Endothelial cell of umbilical vein (primary cell): ENCODE measurements around the gene ZNF438. TPM values are rescaled to one million over a fixed set of nuclear protein-coding genes. Genes with fewer than 3 reads are reported as not detected.

Source experiments
- BruUV-seq: library from RNA; stranded (reverse); fragments of 400-500 nt; replicated peaks from 2 replicates; lab custom pipeline; 2021; lab: Mats Ljungman, UMichigan
- CTCF ChIA-PET: fragments of 300-600, 350-600 bp; sonication (Branson Sonifier 250); formaldehyde crosslinking; loops from one replicate; lab custom pipeline; 2021; ENCODE audit warnings: antibody characterized with exemption, inconsistent platforms; lab: Charles Lee
- POLR2A ChIA-PET: fragments of 300-600, 350-600 bp; sonication (Branson Sonifier 250); formaldehyde crosslinking; loops from one replicate; lab custom pipeline; 2021; ENCODE audit warnings: antibody characterized with exemption, inconsistent platforms; lab: Charles Lee
- DNase-seq: peaks from one replicate; pipeline ENCODE4 v3.0.0-alpha.2; 2011; ENCODE audit warnings: low read depth, low spot score
- FAIRE-seq: peaks from 2 replicates; lab custom pipeline; 2011; peaks lifted over from hg19 to GRCh38; lab: Jason Lieb, UNC
- H2AFZ ChIP-seq: 2 replicates; pipeline ENCODE4 v1.6.0; 2012; ENCODE audit warnings: low read depth, low read length, control low read depth, inconsistent platforms
- H3K27ac ChIP-seq: 2 replicates; pipeline ENCODE4 v1.5.1; 2011; ENCODE audit warnings: low read depth, mild to moderate bottlenecking, control low read depth, low read length, moderate library complexity; ENCODE audit not compliant: insufficient read depth
- H3K27me3 ChIP-seq, 2 experiments: 2 replicates each; pipeline versions ENCODE4 v1.6.0 to v1.6.1; 2011; ENCODE audit warnings: low read length in 2 of 2, mixed read lengths in 1 of 2; ENCODE audit not compliant: control insufficient read depth in 2 of 2, insufficient read depth in 2 of 2
- H3K36me3 ChIP-seq, 2 experiments: 2 replicates in 1 of 2; 3 replicates in 1 of 2; pipeline ENCODE4 v1.5.1; 2011; ENCODE audit warnings: low read length in 2 of 2, mild to moderate bottlenecking in 1 of 2, moderate library complexity in 1 of 2; ENCODE audit not compliant: control insufficient read depth in 2 of 2, insufficient read depth in 2 of 2; ENCODE audit errors: extremely low read depth in 1 of 2
- H3K4me1 ChIP-seq: 3 replicates; pipeline ENCODE4 v1.5.1; 2011; ENCODE audit warnings: mild to moderate bottlenecking, low read length; ENCODE audit not compliant: control insufficient read depth, insufficient read depth; ENCODE audit errors: extremely low read depth
- H3K4me2 ChIP-seq: 2 replicates; pipeline ENCODE4 v1.6.1; 2011; ENCODE audit warnings: low read length, control low read depth, mixed read lengths; ENCODE audit not compliant: insufficient read depth
- H3K4me3 ChIP-seq, 3 experiments: fragments of 200-600 bp in 1 of 3; sonication (generic), shearing (Covaris generic) in 1 of 3; replicated peaks in 1 of 3; 2 replicates each; pipeline ENCODE4 v1.5.1; 2011 to 2016; ENCODE audit warnings: control low read depth in 3 of 3, low read length in 3 of 3, mild to moderate bottlenecking in 2 of 3, inconsistent platforms in 1 of 3, low read depth in 1 of 3, moderate library complexity in 1 of 3; ENCODE audit not compliant: insufficient read depth in 1 of 3
- H3K79me2 ChIP-seq: 2 replicates; pipeline ENCODE4 v1.6.0; 2012; ENCODE audit warnings: low read length, inconsistent platforms; ENCODE audit not compliant: control insufficient read depth, insufficient read depth
- H3K9ac ChIP-seq: replicated peaks from 2 replicates; pipeline ENCODE3; 2011; ENCODE audit warnings: low read length, control low read depth; ENCODE audit not compliant: insufficient read depth; ENCODE audit errors: extremely low read depth
- H3K9me1 ChIP-seq: replicated peaks from 3 replicates; pipeline ENCODE4 v1.6.0; 2011; ENCODE audit warnings: mild to moderate bottlenecking, low read length; ENCODE audit not compliant: control insufficient read depth, insufficient read depth; ENCODE audit errors: extremely low read depth
- H3K9me3 ChIP-seq: replicated peaks from 2 replicates; pipeline ENCODE4 v1.5.1; 2012; ENCODE audit warnings: low read length, inconsistent platforms; ENCODE audit not compliant: control insufficient read depth, insufficient read depth
- H4K20me1 ChIP-seq: replicated peaks from 2 replicates; pipeline ENCODE3; 2011; ENCODE audit warnings: mild to moderate bottlenecking, low read length; ENCODE audit not compliant: control insufficient read depth, insufficient read depth; ENCODE audit errors: extremely low read depth
- FOS ChIP-seq: IDR thresholded peaks from 2 replicates; pipeline ENCODE4 v1.6.1; 2011; ENCODE audit warnings: mild to moderate bottlenecking, low read length, moderate library complexity, borderline replicate concordance; ENCODE audit not compliant: insufficient read depth
- GATA2 ChIP-seq: IDR thresholded peaks from 2 replicates; pipeline ENCODE4 v1.7.0; 2011; ENCODE audit warnings: low read depth, mild to moderate bottlenecking, moderate library complexity, mixed read lengths, low read length; ENCODE audit not compliant: insufficient read length, insufficient read depth
- MAX ChIP-seq: IDR thresholded peaks from 2 replicates; pipeline ENCODE4 v1.6.1; 2011; ENCODE audit not compliant: insufficient read depth, insufficient read length
- POLR2A ChIP-seq: IDR thresholded peaks from 2 replicates; pipeline ENCODE4 v1.6.1; 2012; ENCODE audit warnings: low read depth, mild to moderate bottlenecking, control low read depth, low read length
- dilution Hi-C: fragments of 300-500 bp; cut with MboI; formaldehyde crosslinking; loops from one replicate; pipeline ENCODE4 v1.15.0; 2019; ENCODE audit warnings: low sequenced_read_pairs; ENCODE audit not compliant: extremely low pct_ligation_motif_present
- intact Hi-C: fragments of 100-400 bp; cut with micrococcal nuclease; formaldehyde crosslinking; loops from one replicate; pipeline ENCODE4 v1.10.0; 2022
- polyA plus RNA-seq, 4 experiments: library from polyadenylated mRNA; depleted of rRNA in 3 of 4; stranded (reverse) in 3 of 4; unstranded in 1 of 4; fragments of >200 nt; gene quantifications; 2 replicates each; pipeline versions ENCODE4 v1.2.1 to v1.2.3, GENCODE V29; 2011 to 2012; ENCODE audit warnings: missing spikeins in 1 of 4
- total RNA-seq: library from RNA; stranded (reverse); gene quantifications from 2 replicates; pipeline ENCODE4 v1.2.3, GENCODE V29; 2021
- TF ChIP-seq, protein P1 (sequence below), 2 donors: IDR thresholded peaks; 1 replicate in 1 of 2; 2 replicates in 1 of 2; pipeline ENCODE4 v1.5.1; 2011; ENCODE audit warnings: low read length in 2 of 2, mild to moderate bottlenecking in 2 of 2, moderate library complexity in 2 of 2, control low read depth in 1 of 2, inconsistent platforms in 1 of 2, low read depth in 1 of 2; ENCODE audit not compliant: insufficient read depth in 1 of 2; ENCODE audit errors: extremely low read depth in 1 of 2

Gene ZNF438
- total and polyA plus RNA-seq, 2 donors (not counting 3 experiments of a cell fraction or from before 2014, with no cell fraction given) = 7.2 to 15.1 TPM

DNA sequence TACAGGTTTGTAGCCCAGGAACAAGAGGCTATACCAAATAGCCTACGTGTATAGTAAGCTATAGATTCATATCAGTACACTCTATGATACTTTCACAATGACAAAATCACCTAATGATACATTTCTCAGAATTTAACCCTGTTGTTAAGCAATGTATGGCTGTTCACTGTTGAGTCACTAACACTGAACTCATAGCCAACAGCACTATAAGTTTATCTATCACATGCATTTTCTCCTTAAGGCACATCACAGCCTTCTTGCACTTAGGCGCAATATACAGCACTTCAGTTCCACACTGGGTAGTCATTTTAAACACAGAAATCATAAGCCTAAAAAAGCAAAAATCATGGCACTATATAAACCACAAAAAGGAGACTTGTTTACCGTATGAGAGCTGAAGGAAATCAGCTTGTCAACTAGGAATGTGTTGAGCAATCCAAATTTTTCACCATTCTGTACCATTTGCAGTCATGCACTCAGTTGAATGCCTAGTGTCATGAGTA, 45.6 kb downstream of the ZNF438 start:
- no peak for TF ChIP-seq MAX
- TF ChIP-seq POLR2A = no peak
- TF ChIP-seq, protein P1, sequence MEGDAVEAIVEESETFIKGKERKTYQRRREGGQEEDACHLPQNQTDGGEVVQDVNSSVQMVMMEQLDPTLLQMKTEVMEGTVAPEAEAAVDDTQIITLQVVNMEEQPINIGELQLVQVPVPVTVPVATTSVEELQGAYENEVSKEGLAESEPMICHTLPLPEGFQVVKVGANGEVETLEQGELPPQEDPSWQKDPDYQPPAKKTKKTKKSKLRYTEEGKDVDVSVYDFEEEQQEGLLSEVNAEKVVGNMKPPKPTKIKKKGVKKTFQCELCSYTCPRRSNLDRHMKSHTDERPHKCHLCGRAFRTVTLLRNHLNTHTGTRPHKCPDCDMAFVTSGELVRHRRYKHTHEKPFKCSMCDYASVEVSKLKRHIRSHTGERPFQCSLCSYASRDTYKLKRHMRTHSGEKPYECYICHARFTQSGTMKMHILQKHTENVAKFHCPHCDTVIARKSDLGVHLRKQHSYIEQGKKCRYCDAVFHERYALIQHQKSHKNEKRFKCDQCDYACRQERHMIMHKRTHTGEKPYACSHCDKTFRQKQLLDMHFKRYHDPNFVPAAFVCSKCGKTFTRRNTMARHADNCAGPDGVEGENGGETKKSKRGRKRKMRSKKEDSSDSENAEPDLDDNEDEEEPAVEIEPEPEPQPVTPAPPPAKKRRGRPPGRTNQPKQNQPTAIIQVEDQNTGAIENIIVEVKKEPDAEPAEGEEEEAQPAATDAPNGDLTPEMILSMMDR (IDR thresholded peaks at IDR 0.05; ENCODE audit: extremely low read depth in 1 of 2, insufficient read depth in 1 of 2, low read depth in 1 of 2, low read length in 2 of 2) = no peak
- TF ChIP-seq GATA2 = peak; percentile 71
- TF ChIP-seq FOS = no peak
- no peaks in the 10 kb centered on the region for H3K9me1 ChIP-seq
- intact Hi-C loops (loop anchor here (2.0 kb wide), 1 partner anchor 19 kb away; no protein-coding TSS in a partner anchor), dilution Hi-C loops (no loop called here)
- POLR2A ChIA-PET = interaction anchor here (0.6 to 1.3 kb wide), 5 partner anchors 9 to 898 kb away, joined by 3 to 6 read pairs (median 5); no protein-coding TSS in a partner anchor
- H2AFZ ChIP-seq = no peak overlapping the region
- CTCF ChIA-PET = interaction anchor here (0.8 to 2.2 kb wide), 10 partner anchors 10 to 441 kb away, joined by 3 to 16 read pairs (median 4); partner anchors contain the start of gene ZNF438
- no peak overlapping the region for H3K4me3 ChIP-seq
- H3K27ac ChIP-seq = peak overlapping the region; percentile 93
- H3K4me2 ChIP-seq = peak overlapping the region; percentile 91
- H3K9me3 ChIP-seq = no peaks in the 10 kb centered on the region
- no TSS peak for BruUV-seq
- H3K36me3 ChIP-seq = peaks cover 0 to 2% of the 10 kb centered on the region in 2 experiments
- H3K27me3 ChIP-seq = no peaks in the 10 kb centered on the region
- peaks cover 16% of the 10 kb centered on the region for H3K79me2 ChIP-seq
- peak; percentile 69 for DNase-seq
- peak overlapping the region; percentile 81 for H3K9ac ChIP-seq
- peaks cover 56% of the 10 kb centered on the region for H3K4me1 ChIP-seq
- no peak for FAIRE-seq
- no peaks in the 10 kb centered on the region for H4K20me1 ChIP-seq
